CD4-positive, alpha-beta T cell (primary cell): ENCODE measurements around the gene EDEM3. TPM values are rescaled to one million over a fixed set of nuclear protein-coding genes. Genes with fewer than 3 reads are reported as not detected.

Experiments
- ATAC-seq: fragments of 200-7000 bp; cut with Tn5 transposase; one replicate; pipeline ENCODE4 v1.10.0; 2022; ENCODE audit warnings: mild to moderate bottlenecking; ENCODE audit not compliant: poor library complexity
- CTCF ChIA-PET: fragments of 350-600 bp; sonication (Branson Sonifier 250); formaldehyde crosslinking; loops from one replicate; lab custom pipeline; 2021; ENCODE audit warnings: antibody characterized with exemption, inconsistent platforms; lab: Charles Lee
- POLR2A ChIA-PET: fragments of 350-600 bp; sonication (Branson Sonifier 250); formaldehyde crosslinking; loops from one replicate; lab custom pipeline; 2021; ENCODE audit warnings: antibody characterized with exemption, inconsistent platforms; lab: Charles Lee
- DNase-seq, 14 experiments: peaks; one replicate each; pipeline ENCODE4 v3.0.0-alpha.2; 2013 to 2020; ENCODE audit warnings: mixed read lengths in 2 of 14
- H3K27ac ChIP-seq, 2 donors: one replicate each; pipeline versions ENCODE4 v1.5.1 to v1.7.0; 2013; ENCODE audit warnings: low read length in 2 of 2, low read depth in 1 of 2, mild to moderate bottlenecking in 1 of 2
- H3K27me3 ChIP-seq, 2 experiments: 1 replicate in 1 of 2; 2 replicates in 1 of 2; pipeline versions ENCODE4 v1.6.1 to v1.7.0; 2013; ENCODE audit warnings: low read length in 2 of 2, control low read depth in 1 of 2, mild to moderate bottlenecking in 1 of 2, moderate library complexity in 1 of 2; ENCODE audit not compliant: insufficient read depth in 2 of 2, control insufficient read depth in 1 of 2
- H3K36me3 ChIP-seq: one replicate; pipeline ENCODE4 v1.6.1; 2013; ENCODE audit warnings: low read length, control low read depth; ENCODE audit not compliant: insufficient read depth
- H3K4me1 ChIP-seq: one replicate; pipeline ENCODE4 v1.6.1; 2013; ENCODE audit warnings: low read length, control low read depth; ENCODE audit not compliant: insufficient read depth
- H3K4me3 ChIP-seq: one replicate; pipeline ENCODE4 v1.5.1; 2013; ENCODE audit warnings: mild to moderate bottlenecking, low read length, moderate library complexity
- H3K9me3 ChIP-seq, 2 experiments: 1 replicate in 1 of 2; 2 replicates in 1 of 2; pipeline versions ENCODE4 v1.6.1 to v1.7.0; 2013; ENCODE audit warnings: low read length in 2 of 2, mild to moderate bottlenecking in 2 of 2, control low read depth in 1 of 2, moderate library complexity in 1 of 2; ENCODE audit not compliant: control insufficient read depth in 1 of 2, insufficient read depth in 1 of 2
- H3K27ac Mint-ChIP-seq: one replicate; pipeline ENCODE4 v1.8.0; 2020; ENCODE audit warnings: mixed read lengths
- H3K27me3 Mint-ChIP-seq: one replicate; pipeline ENCODE4 v1.8.0; 2021; ENCODE audit warnings: mixed read lengths
- H3K36me3 Mint-ChIP-seq: one replicate; pipeline ENCODE4 v1.8.0; 2021; ENCODE audit warnings: low read depth, mixed read lengths
- H3K4me1 Mint-ChIP-seq: one replicate; pipeline ENCODE4 v1.8.0; 2021; ENCODE audit warnings: low read depth, mixed read lengths
- H3K4me3 Mint-ChIP-seq: one replicate; pipeline ENCODE4 v1.8.0; 2020; ENCODE audit warnings: mild to moderate bottlenecking, mixed read lengths
- H3K9me3 Mint-ChIP-seq: one replicate; pipeline ENCODE4 v1.8.0; 2020; ENCODE audit warnings: mixed read lengths
- intact Hi-C, 2 experiments: fragments of 100-400 bp; cut with DNase I in 1 of 2; cut with micrococcal nuclease in 1 of 2; formaldehyde crosslinking; loops; one replicate each; pipeline versions ENCODE4 v1.15.1 to v1.9.0; 2023 to 2025; cut with DNase I, micrococcal nuclease
- total RNA-seq, 174 experiments: library from RNA in 2 of 174; stranded (reverse) in 2 of 174; gene quantifications; one replicate each; pipeline ENCODE4 v1.2.3 and lab custom pipeline; 2021 to 2026
- TF ChIP-seq, protein P1 (sequence below): fragments of 200-600 bp; IDR thresholded peaks from one replicate; pipeline ENCODE4 v1.8.0; 2022; ENCODE audit warnings: antibody characterized with exemption, mild to moderate bottlenecking

The EDEM3 gene
- total RNA-seq, 2 experiments from 2014 or later = 19.9 to 20.0 TPM

GRCh38 chr1:184791550-184791900 is 36.9 kb upstream of the EDEM3 start:
- ChIA-PET CTCF (interaction anchor here (0.6 to 0.9 kb wide), 2 partner anchors 177 to 191 kb away, joined by 3 read pairs; no protein-coding TSS in a partner anchor), POLR2A (no interaction called here)
- Mint-ChIP-seq H3K4me3 (no peak overlapping the region), H3K4me1 (peaks cover 6% of the 10 kb centered on the region), H3K36me3 (peaks cover 4% of the 10 kb centered on the region), H3K27ac (no peak overlapping the region), H3K27me3 (no peaks in the 10 kb centered on the region), H3K9me3 (no peaks in the 10 kb centered on the region)
- no peaks in the 10 kb centered on the region for H3K9me3 ChIP-seq
- no peak overlapping the region for H3K27ac ChIP-seq
- peaks cover 22% of the 10 kb centered on the region for H3K36me3 ChIP-seq
- DNase-seq = no peak
- H3K4me1 ChIP-seq = peaks cover 7% of the 10 kb centered on the region
- no peak overlapping the region for H3K4me3 ChIP-seq
- TF ChIP-seq, protein P1, sequence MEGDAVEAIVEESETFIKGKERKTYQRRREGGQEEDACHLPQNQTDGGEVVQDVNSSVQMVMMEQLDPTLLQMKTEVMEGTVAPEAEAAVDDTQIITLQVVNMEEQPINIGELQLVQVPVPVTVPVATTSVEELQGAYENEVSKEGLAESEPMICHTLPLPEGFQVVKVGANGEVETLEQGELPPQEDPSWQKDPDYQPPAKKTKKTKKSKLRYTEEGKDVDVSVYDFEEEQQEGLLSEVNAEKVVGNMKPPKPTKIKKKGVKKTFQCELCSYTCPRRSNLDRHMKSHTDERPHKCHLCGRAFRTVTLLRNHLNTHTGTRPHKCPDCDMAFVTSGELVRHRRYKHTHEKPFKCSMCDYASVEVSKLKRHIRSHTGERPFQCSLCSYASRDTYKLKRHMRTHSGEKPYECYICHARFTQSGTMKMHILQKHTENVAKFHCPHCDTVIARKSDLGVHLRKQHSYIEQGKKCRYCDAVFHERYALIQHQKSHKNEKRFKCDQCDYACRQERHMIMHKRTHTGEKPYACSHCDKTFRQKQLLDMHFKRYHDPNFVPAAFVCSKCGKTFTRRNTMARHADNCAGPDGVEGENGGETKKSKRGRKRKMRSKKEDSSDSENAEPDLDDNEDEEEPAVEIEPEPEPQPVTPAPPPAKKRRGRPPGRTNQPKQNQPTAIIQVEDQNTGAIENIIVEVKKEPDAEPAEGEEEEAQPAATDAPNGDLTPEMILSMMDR = no peak
- H3K27me3 ChIP-seq = no peaks in the 10 kb centered on the region
- no peak for ATAC-seq
- intact Hi-C loops = no loop called here

- Histone ChIP-seq H3K4me3 (no peak overlapping the region), H3K9me3 (no peaks in the 10 kb centered on the region), H3K4me1 (peaks cover 7% of the 10 kb centered on the region), H3K27ac (no peak overlapping the region), H3K36me3 (peaks cover 16% of the 10 kb centered on the region), H3K27me3 (no peaks in the 10 kb centered on the region)
- intact Hi-C loops = no loop called here
- no peak for DNase-seq
- Mint-ChIP-seq H3K36me3 (peaks cover 4% of the 10 kb centered on the region), H3K27me3 (no peaks in the 10 kb centered on the region), H3K4me3 (no peak overlapping the region), H3K27ac (no peak overlapping the region), H3K9me3 (no peaks in the 10 kb centered on the region), H3K4me1 (peaks cover 6% of the 10 kb centered on the region)
- POLR2A ChIA-PET = no interaction called here
- no peak for ATAC-seq
- CTCF ChIA-PET = interaction anchor here (0.9 kb wide), 1 partner anchor 191 kb away, joined by 3 read pairs; no protein-coding TSS in a partner anchor
- TF ChIP-seq, protein P1 = no peak
Observed at GRCh38 chr1:184790642-184791549, 36.2 kb upstream of the EDEM3 start.

- TF ChIP-seq, protein P1 = no peak
- CTCF ChIA-PET = no interaction called here
- Histone ChIP-seq H3K9me3 (no peaks in the 10 kb centered on the region), H3K36me3 (peaks cover 7% of the 10 kb centered on the region), H3K27me3 (no peaks in the 10 kb centered on the region), H3K4me3 (no peak overlapping the region), H3K27ac (no peak overlapping the region), H3K4me1 (peaks cover 7% of the 10 kb centered on the region)
- Mint-ChIP-seq H3K4me3 (no peak overlapping the region), H3K9me3 (peaks cover 7% of the 10 kb centered on the region), H3K4me1 (peaks cover 6% of the 10 kb centered on the region), H3K27me3 (no peaks in the 10 kb centered on the region), H3K27ac (no peak overlapping the region), H3K36me3 (peaks cover 10% of the 10 kb centered on the region)
- DNase-seq (no peak), ATAC-seq (no peak)
- POLR2A ChIA-PET = no interaction called here
- intact Hi-C loops = no loop called here
Observed at GRCh38 chr1:184789884-184790283, 35.2 kb upstream of the EDEM3 start.
